Colon (tissue), 2 donors: ENCODE measurements around the gene MAPKAPK3.
A peak's percentile ranks its signal among the peaks of the same experiment; 100 is the strongest.

Source experiments
- FAIRE-seq: peaks from 2 replicates; lab custom pipeline; 2012; peaks lifted over from hg19 to GRCh38; lab: Jason Lieb, UNC
- donor health status: control.
- donor health status: control.

The MAPKAPK3 gene

GRCh38 chr3:50617096-50617791 is at the start of gene MAPKAPK3:
MAPKAPK3 (plus strand) TSS chr3:50617151; CDS start chr3:50617566, 415 bp downstream.
- no peak for FAIRE-seq

DNA sequence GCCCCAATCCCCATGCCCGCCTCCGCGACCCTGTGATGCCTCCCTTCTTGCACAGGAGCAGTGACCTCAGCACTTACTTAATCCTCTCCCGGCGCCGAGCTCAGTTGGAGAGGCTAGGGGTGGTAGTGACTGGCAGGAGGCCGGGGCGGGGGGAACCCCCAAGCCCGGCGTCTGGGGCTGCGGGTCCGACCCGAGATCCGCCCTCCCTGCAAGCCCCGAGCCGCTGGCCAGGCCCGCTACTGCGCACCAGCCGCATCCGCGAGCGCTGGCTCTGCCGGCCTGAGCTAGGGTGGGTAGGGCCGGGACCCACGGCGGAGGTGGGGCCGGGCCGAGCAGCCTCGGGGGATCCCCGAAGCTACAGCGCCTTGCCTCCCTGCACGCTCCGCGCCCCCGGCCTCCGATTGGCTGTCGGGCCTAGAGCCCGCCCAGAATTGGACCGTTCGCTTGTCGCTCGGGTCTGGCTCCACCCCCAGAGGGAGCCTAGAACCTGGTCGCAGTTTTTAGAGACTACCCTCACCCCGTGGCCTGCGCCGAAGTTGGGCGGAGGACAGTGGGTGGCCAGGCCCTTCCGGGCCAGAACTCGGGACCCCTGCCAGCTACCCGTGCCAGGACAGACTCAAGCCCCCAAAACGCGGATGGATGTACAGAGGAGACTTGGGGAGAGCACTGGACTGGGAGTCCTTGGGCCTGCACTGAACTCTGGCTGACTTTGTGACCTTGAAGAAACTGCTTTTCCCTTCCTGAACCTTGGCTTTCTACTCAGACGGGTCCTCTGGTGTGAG is 49.4 kb upstream of the MAPKAPK3 start, which contains the start of gene C3orf18:
C3orf18 (minus strand) TSS at position 362 of the 782 bp plus-strand sequence. CDS start 2,048 bp downstream, outside the sequence.
- FAIRE-seq, result no peak

- peak; percentile 49 for FAIRE-seq
Measured at GRCh38 chr3:50568947-50569749, 47.8 kb upstream of the MAPKAPK3 start, which contains the start of gene HEMK1. HEMK1 (plus strand) TSS chr3:50569522; CDS start chr3:50571105, 1,583 bp downstream.

GRCh38 chr3:50570508-50571279 is 46.3 kb upstream of the MAPKAPK3 start:
- no peak for FAIRE-seq

- FAIRE-seq, result no peak
Measured at GRCh38 chr3:50571486-50571885, 45.5 kb upstream of the MAPKAPK3 start.

DNA sequence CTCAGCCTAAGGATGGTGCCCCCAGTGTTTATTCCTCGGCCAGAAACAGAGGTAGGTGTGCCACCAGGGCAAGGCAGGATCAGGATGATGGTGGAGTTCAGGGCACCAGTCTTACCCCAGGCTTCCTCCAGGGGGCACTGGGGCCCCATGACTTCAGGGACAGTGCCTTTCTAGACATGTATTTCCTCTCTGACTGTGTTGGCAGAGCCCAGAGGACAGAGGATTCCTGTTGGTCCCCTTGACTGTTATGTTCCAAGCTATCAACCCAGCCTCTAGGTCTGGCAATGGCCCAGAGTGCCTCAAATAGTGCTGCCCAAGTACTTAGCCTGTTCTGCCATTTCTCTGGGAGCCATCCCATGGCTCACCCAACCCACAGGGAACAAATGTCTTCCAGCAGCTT is 44.8 kb upstream of the MAPKAPK3 start:
- no peak for FAIRE-seq

DNA sequence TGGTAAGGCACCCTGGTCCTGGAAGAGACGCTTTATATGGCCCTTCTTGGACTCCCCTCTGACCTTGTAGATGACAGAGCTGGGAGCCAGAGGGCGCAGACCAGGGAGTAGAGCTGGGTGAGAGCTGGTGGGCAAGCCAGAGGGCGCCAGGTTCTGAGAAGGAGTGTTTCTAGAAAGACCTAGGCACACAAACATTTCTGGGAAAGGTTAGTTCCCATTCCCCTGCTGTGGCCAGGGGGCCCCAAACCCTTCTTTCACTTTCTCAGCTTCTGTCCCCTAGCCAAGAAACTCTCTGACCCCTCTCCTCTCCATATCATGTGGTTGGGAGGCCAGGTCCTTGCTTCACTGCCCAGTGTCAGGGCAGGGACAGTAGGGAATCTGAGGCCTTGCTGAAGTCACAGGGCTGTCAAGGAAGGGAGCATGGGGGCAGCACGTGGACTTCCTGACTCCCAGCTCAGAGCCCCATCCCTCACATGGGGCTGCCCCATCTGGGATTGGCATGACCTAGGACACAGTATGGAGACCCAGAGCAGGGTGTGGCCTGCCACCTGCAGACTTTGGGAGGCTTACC is 44.1 kb upstream of the MAPKAPK3 start:
- no peak for FAIRE-seq

- no peak for FAIRE-seq
Measured at GRCh38 chr3:50573566-50574443, 43.1 kb upstream of the MAPKAPK3 start.

DNA sequence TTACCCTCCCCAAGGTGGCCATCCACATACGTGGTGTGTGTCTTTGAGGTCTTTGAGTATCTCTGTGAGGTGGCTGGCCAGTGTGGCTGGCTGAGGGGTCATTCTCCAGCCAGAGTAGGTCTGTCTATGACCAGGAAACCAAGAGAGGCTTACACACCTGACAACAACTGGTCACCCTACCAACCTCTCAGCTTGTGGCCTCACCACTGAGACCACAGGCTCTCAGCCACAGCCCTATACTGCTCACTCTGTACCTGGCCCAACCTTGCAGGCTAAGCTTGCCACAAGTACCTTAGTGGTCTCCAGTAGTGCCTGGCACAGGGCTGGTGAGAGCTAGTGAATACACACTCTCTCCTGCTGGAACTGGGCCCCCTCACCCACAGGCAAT is 42.5 kb upstream of the MAPKAPK3 start:
- no peak for FAIRE-seq

DNA sequence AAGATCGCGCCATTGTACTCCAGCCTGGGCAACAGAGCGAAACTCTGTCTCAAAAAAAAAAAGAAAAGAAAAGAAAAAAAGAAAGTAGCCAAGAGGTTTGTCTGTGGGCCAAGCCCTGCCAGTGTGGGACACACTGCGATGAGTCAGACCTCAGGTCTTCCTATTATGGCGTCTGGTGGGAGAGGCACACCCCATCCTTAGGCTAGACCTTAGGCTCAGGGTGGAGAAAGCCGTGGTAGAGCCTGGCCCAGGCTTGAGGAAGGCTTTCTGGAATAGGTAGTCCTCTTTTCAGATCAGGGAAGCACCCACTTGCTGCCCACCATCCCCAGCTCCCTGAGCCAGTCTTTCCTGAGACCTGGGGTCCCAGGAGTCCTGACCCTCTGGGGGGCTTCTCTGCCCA is 41.6 kb upstream of the MAPKAPK3 start:
- FAIRE-seq, result no peak

- no peak for FAIRE-seq
Measured at GRCh38 chr3:50577348-50577747, 39.6 kb upstream of the MAPKAPK3 start.

- no peak for FAIRE-seq
Measured at GRCh38 chr3:50580683-50581458, 36.1 kb upstream of the MAPKAPK3 start.

- FAIRE-seq, result no peak
Measured at GRCh38 chr3:50581459-50581842, 35.5 kb upstream of the MAPKAPK3 start.

DNA sequence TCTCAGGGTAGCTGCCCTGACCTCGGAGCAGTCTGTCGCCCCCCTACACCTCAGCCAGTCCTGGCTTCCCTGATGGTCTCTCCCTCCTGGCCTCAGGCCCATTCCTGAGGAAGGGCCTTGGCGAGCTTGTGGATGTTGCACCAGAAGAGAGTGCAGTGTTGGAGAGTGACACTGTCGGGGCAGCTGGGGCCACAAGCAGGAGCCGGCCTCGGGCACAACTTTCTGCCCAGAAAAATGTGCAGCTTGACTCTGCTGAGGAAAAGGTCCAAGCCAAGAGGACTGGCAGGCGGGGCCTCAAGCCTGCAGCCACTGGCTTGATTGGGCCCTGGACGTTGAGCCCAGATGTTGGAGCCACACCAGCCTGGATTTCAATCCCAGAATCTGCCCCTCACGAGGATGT is 34.9 kb upstream of the MAPKAPK3 start:
- no peak for FAIRE-seq

DNA sequence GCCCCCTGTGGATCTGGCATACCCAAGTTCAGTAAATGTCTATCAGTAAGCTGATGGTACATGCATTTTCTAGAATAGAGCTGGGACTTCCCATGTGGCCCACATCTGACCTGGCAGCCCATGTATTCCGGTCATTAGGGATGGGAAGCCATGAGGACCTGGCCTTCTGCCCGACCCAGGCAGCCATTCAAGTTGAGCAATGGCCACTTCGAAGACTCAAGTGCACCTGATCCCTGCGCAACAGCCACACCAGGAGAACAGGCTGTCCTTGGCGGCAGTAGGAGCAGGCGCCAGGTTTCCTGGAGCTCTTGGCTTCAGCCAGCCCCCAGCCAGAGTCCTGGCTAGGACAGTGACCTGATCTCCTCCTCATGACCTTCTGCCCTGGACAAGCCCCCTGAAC is 33.1 kb upstream of the MAPKAPK3 start:
- no peak for FAIRE-seq

DNA sequence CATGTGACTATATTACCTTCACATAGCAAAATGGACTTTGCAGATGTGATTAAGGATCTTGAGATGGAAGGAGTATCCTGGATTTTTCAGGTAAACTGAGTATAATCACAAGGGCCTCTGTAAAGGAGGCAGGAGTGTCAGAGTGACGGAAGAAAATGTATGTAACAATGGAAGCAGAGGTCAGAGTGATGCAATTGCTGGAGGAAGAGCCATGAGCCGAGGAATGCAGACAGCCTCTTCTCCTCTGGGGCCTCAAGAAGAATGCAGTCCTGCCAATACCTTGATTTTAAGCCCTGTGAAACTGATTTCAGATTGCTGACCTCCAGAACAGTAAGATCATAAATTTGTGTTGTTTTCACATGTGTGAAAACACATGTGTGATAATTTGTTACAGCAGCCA is 32.6 kb upstream of the MAPKAPK3 start:
- FAIRE-seq, result no peak

- FAIRE-seq, result no peak
Measured at GRCh38 chr3:50585919-50586762, 30.8 kb upstream of the MAPKAPK3 start.

DNA sequence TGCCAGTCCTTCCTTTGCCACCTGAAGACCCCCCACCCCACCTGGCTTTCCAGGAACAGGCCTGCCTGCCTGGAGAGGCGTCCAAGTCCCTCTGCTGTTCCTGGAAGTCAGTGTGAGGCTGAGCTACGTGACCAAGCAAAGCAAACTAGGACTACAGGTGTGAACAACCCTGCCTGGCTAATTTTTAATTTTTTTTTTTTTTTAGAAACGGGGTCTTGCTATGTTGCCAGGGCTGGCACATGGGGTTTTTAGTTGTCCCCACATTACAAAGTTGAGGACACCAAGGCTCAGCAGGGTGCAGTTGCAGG is 30.2 kb upstream of the MAPKAPK3 start:
- FAIRE-seq, result no peak

DNA sequence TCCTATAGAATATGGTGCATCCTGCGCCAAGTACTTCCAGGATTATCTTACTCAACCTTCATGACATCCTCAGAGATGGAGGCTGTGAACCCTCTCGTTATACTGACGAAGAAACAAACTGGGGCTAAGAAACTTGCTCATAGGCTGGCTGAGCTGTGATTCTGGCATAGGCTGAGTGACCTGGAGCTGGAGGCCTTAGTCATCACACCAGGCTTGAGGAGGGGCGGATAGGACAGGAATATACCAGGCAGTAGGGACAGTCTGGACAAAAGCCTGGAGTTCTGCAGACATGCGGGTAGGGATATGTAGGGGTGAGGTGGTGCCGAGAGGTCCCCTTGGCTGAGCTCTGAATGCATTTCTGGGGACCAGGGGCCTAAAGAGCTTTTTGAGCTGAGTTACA is 29.6 kb upstream of the MAPKAPK3 start:
- no peak for FAIRE-seq
